Hematopoietic multipotent progenitor cell treated with erythropoietin and hydrocortisone succinate and interleukin-3 and kit ligand, for 15 days (in vitro differentiated cells): ENCODE measurements around the gene GRHL3.

Source experiments
- DNase-seq: peaks from one replicate; pipeline ENCODE4 v3.0.0-alpha.2; 2015; ENCODE audit warnings: low spot score

Gene GRHL3

DNA sequence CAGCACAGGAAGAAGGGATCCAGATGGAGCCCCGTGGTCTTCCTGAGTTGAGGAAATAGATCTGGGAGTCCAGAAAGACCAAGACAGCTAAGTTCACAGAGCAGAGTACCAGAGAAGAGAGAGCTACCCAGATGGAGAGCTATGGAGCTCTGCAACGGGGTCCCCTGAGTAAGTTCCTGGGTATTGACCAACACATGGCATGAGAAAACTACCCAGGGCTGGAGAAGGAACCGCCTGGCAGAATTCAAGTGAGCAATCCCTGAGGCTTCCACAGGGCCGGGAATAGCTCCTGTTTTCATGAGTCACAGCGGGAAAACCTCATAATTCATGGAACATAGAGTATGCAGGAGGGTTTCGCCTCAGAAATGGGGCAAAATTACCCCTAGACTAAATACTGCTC lies 74.7 kb downstream of the GRHL3 start:
- DNase-seq = no peak

DNA sequence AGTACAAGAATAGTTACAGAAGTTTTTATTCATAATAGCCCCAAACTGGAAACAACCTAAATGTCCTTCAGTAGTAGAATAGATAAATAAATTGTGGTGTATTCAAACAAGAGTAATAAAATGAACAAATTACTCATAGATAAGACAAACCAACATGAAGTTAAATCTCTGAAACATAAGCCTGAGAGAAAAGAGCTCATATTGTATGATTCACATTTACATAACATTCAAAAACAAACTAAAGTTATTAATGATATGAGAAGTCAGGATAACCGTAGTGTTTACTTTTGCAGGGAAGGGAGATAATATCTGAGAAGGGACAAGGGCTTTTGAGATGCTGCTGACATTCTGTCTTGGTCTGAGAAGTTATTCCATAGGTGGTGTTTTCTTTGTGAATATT lies 80.9 kb downstream of the GRHL3 start:
- DNase-seq = no peak

DNA sequence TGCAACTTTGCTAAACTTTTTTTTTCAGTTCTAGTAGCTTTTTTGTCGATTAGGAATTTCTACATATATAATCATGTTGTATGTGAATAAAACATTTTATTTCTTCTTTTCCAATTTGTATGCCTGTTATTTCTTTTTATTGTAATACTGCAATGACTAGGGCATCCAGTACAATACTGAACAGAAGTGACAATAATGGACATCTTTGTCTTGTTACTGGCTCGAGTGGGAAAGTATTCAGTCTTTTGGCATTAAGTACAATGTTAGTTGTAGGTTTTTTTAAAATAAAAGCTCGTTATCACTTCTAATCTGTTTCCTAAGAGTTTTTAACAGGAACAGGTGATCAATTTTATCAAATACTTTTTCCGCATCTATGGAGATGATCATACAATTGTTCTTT lies 84.6 kb downstream of the GRHL3 start:
- DNase-seq = no peak
